Measurements from ENCODE around the gene FGF12.

DNA sequence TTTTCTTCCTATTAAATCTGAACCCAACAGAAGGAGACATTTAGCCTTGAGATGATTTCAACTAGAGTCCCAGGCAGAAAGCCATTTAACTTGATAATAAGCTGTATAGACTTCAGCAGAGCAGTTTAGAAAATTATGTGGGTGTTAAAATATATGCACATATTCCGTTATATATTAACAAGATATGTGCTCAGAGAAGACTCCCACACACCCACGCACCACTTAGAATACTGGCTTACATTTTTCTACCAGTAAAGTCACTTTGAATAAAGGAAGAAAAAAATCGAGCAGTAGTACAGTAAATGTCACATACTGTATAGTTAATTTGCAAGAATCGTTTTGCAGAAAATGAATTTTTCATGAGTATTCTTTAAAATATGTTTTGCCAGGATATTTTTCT is 599.3 kb downstream of the FGF12 start:
- TF ChIP-seq, protein P1, sequence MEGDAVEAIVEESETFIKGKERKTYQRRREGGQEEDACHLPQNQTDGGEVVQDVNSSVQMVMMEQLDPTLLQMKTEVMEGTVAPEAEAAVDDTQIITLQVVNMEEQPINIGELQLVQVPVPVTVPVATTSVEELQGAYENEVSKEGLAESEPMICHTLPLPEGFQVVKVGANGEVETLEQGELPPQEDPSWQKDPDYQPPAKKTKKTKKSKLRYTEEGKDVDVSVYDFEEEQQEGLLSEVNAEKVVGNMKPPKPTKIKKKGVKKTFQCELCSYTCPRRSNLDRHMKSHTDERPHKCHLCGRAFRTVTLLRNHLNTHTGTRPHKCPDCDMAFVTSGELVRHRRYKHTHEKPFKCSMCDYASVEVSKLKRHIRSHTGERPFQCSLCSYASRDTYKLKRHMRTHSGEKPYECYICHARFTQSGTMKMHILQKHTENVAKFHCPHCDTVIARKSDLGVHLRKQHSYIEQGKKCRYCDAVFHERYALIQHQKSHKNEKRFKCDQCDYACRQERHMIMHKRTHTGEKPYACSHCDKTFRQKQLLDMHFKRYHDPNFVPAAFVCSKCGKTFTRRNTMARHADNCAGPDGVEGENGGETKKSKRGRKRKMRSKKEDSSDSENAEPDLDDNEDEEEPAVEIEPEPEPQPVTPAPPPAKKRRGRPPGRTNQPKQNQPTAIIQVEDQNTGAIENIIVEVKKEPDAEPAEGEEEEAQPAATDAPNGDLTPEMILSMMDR (IDR thresholded peaks at IDR 0.05), result no peak
- TF ChIP-seq POLR2AphosphoS5 (IDR thresholded peaks at IDR 0.05) (no peak), POLR2A (IDR thresholded peaks at IDR 0.05) (no peak)

Measured in breast epithelium (tissue), 3 donors.